Midbrain (tissue), 1 donor: ENCODE results near the gene LTF.

Experiments
- DNase-seq: peaks from one replicate; lab custom pipeline; 2025; lab: John Stamatoyannopoulos, UW

LTF gene

GRCh38 chr3:46490338-46491084, 25.8 kb upstream of the LTF start:
- DNase-seq: no peak

DNA sequence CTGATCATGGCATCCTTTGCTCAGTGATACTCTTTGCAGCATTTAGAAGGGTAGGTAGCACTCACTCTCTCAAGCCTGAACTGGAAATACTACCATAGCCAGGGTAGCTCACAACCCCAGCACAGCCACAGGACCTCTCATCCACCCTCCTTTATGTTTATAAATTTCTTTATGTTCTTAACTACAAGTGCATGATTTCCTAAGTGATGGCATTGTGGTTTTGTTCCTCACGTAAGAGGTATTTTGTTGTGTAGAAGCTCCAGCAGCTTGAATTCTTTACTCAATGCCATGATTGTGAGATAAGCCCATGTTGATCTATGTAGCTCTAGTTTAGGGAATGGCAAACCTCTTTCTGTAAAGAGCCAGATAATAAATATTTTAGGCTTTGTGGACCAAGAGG, 25.2 kb upstream of the LTF start:
- no peak for DNase-seq

- DNase-seq: no peak
These were observed 24.7 kb upstream of the LTF start for GRCh38 chr3:46489381-46489780.

DNA sequence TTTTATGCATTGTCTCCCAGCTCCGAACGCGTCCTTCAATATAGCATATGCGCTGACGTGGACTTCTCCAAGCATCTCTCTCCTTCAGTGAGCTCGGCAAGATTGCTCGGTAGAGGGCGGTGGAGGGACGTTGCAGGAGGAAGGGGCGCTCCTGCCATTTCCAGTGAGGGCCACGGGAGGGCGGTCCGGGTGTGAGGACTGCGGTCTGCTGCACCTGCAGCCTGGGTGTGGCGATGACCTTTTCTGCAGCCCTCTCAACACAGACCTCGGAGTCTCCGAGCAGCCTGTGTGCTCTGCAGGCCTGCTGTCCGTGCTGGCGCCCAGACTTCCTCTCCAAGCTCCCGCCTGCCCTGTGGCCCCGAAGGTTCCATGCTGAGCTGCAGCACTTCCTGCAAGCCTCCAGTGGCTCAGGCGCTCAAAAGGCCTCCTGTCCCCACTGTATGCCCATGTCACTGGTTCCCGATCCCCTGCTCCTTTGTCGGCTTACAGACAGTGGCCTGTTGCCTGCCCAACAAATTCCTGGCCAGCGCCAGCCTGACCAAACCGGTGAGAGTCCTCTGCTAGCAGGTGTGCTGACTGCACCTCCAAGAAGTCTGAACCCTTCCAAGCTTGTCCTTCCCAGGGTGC, 24.1 kb upstream of the LTF start:
- peak; percentile 89 for DNase-seq

DNA sequence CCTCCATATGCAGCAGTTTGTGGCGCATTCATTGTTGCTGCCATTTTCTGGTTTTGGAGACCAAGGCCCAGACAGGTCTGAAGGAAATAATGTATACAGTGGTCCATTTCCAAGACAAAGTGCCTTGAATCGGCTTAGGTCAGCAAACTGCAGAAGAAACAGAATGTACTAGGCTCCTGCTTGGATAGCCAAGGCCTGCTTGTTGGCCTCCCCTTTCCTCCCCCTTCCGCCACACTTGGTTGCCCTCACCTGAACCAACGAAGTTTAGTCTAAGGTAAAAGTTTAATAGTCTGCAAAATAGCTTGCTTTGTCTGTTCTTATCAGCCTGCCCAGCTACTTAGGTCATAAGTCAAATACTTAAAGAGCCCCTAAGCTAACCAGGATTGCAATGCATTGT, 21.1 kb upstream of the LTF start:
- no peak for DNase-seq

- DNase-seq: no peak
These were observed 20.4 kb upstream of the LTF start for GRCh38 chr3:46484911-46485778.

DNA sequence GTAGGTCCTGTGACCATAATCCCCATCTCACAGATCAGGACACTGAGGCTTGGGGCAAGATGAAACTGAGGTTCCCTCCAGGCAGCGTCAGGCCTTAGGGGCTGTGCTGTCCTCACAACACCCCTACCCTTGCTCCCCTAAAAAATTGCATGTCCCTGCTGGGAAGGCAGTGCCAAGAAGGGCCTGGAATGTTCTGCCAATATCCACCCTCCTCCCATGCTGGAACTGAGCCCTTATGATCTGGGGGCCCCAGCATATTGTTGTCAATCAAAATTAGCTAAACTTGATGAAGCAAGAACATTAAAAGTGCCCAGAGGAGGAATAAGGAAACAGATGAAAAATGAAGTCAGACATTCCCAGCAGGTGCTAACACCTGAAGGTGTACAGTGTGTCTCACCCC, 19.7 kb upstream of the LTF start:
- DNase-seq: no peak

GRCh38 chr3:46483825-46484224, 19.1 kb upstream of the LTF start:
- DNase-seq: no peak

- no peak for DNase-seq
These were observed 18.1 kb upstream of the LTF start for GRCh38 chr3:46482632-46483350.

GRCh38 chr3:46481636-46482035, 16.9 kb upstream of the LTF start:
- DNase-seq: no peak

DNA sequence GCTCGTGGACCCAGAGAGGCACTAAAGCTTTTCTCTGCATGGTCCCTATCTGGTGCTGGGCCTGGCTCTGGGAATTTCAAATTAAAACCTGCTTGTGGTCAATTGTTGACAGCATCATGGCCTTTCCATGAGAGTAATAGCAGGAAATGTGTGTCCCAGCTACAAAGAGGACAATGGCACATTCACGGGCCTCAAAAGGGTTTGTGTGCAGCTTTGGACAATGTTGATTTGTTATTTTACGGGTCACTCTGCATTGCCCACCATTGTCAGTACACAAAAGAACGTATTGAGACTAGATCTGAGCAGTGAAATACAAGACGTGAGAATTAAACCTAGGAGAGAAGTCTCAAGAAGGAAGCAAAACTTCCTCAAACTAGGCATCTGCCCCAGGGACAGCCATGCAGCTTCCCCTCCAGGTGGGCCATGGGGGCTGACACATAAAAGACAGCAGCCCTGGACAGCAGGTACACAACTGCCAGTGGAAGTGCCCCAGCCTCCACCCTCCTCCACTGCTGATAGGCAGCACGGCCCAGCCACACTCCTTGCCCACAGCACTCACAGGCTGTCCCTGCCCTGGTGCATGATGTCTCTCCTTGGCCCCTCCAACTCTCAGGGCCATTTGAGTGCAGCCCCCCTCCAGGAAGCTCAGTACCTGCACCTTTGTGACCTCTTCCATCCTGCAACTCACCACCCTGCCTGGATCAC, 15.9 kb upstream of the LTF start:
- DNase-seq: peak; percentile 71

GRCh38 chr3:46479696-46480095, 15.0 kb upstream of the LTF start:
- DNase-seq: no peak

- DNase-seq: no peak
These were observed 14.3 kb upstream of the LTF start for GRCh38 chr3:46479021-46479420.

GRCh38 chr3:46478341-46478740, 13.6 kb upstream of the LTF start:
- DNase-seq: no peak

- DNase-seq: no peak
These were observed 13.1 kb upstream of the LTF start for GRCh38 chr3:46477756-46478155.

DNA sequence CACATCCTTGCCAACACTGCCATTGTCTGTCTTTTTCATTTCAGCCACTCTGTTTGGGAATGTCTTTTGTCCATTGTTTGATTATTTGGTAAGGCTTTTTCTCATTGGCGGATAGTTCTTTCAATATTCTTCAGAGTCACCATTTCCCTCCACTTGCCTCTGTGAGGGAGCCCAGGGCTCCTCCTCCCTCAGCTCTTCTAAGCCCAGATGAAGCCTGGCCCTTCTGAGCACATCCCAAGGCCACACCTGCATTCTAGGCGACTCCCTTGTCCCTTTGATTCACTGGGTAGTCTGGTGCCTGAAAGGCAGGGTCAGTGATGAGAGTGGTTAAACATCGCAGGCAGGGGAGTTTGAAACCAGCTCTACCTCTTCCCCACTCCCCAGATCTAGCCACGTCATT, 12.4 kb upstream of the LTF start:
- no peak for DNase-seq

DNA sequence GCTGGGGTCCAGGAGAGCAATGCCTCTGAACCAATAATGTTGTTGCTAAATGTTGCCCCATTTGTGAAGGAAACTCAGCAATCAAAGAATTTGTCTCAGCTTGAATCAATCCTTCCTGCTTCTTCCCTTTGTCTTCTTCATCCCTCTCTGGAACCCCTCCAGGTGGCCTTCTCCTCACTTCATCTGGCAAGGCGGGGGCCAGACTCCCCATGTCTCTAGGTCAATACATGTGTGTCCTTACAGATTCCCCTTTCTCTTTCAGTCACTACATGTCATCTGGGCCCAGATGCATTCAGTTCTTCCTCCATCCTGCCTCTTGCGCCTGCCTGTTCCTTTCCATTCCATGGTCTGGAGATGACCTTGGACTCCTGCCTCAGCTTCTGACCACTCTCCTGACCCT, 8.0 kb upstream of the LTF start:
- DNase-seq: no peak

GRCh38 chr3:46471371-46471914, 6.7 kb upstream of the LTF start:
- DNase-seq: no peak

DNA sequence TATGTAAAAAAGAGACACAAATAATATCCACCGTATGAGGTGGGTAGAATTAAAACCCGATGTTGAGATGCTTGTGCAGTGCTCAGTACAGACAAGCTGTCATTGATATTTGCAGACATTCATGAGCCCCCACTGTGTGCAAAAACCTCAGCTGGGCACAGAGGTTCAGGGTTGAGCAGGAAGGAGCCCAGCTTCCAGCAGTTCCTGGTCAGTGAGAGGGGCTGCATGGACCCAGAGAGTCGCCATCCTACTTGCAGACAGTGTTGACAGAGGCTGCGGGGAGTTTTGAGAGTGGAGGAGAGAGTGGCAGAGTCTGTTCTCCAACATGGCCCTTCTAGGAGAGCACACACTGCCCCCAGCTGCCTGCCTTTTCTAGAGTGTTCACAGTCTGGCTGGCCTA, 6.1 kb upstream of the LTF start:
- DNase-seq: no peak

- no peak for DNase-seq
These were observed 5.1 kb upstream of the LTF start for GRCh38 chr3:46469680-46470357.
